Colonic mucosa (tissue), 4 donors: ENCODE data around the gene WFDC1. TPM values are rescaled to one million over a fixed set of nuclear protein-coding genes. Genes with fewer than 3 reads are reported as not detected.

Source experiments
- DNase-seq: peaks from one replicate; pipeline ENCODE4 v3.0.0-alpha.2; 2020
- H3K27ac ChIP-seq: fragments of 200-600 bp; one replicate; pipeline ENCODE4 v1.8.0; 2021
- H3K27me3 ChIP-seq: fragments of 200-600 bp; one replicate; pipeline ENCODE4 v1.8.0; 2021
- H3K36me3 ChIP-seq: fragments of 200-600 bp; one replicate; pipeline ENCODE4 v1.8.0; 2021
- H3K4me1 ChIP-seq: fragments of 200-600 bp; one replicate; pipeline ENCODE4 v1.8.0; 2021; ENCODE audit warnings: mild to moderate bottlenecking
- H3K4me3 ChIP-seq: fragments of 200-600 bp; one replicate; pipeline ENCODE4 v1.8.0; 2021
- H3K9ac ChIP-seq, 2 donors: one replicate each; pipeline ENCODE4 v1.7.0; 2013; ENCODE audit warnings: control low read depth in 2 of 2, low read depth in 2 of 2, low read length in 2 of 2
- H3K9me3 ChIP-seq: fragments of 200-600 bp; one replicate; pipeline ENCODE4 v1.8.0; 2021
- CTCF ChIP-seq: fragments of 200-600 bp; IDR thresholded peaks from one replicate; pipeline ENCODE4 v1.8.0; 2022; ENCODE audit warnings: antibody characterized with exemption, mild to moderate bottlenecking
- intact Hi-C: fragments of 100-400 bp; cut with DNase I; formaldehyde crosslinking; loops from one replicate; pipeline ENCODE4 v1.14.1; 2022
- total RNA-seq, 2 donors: library from RNA; stranded (reverse); fragmentation: NEBNext Ultra II Directional in 1 of 2; extraction: Animal tissue kit (Norgen Biotek cat#: 25700) in 1 of 2; gene quantifications; one replicate each; pipeline ENCODE4 v1.2.1, GENCODE V29; 2021
- donor health status: healthy.
- donor health status: DM: no; HTN: no; CAD: no.
- donor health status: DM: no; HTN: no; CAD: no.

Gene WFDC1
- total RNA-seq, 2 donors from 2014 or later: 4.4 to 17.4 TPM

GRCh38 chr16:84267380-84267779 lies 27.3 kb upstream of the WFDC1 start:
- Histone ChIP-seq H3K27ac (no peak overlapping the region), H3K9ac (no peak overlapping the region), H3K27me3 (no peaks in the 10 kb centered on the region), H3K36me3 (no peaks in the 10 kb centered on the region), H3K4me3 (no peak overlapping the region), H3K4me1 (no peaks in the 10 kb centered on the region), H3K9me3 (no peaks in the 10 kb centered on the region)
- intact Hi-C loops: no loop called here
- no peak for TF ChIP-seq CTCF
- no peak for DNase-seq

- no peak for TF ChIP-seq CTCF
- no peak for DNase-seq
- no peaks in the 10 kb centered on the region for H3K9me3 ChIP-seq
- intact Hi-C loops: no loop called here
- H3K27ac ChIP-seq: no peak overlapping the region
- H3K4me3 ChIP-seq: no peak overlapping the region
- H3K9ac ChIP-seq: no peak overlapping the region
- H3K36me3 ChIP-seq: no peaks in the 10 kb centered on the region
- H3K27me3 ChIP-seq: no peaks in the 10 kb centered on the region
- no peaks in the 10 kb centered on the region for H3K4me1 ChIP-seq
These were observed 26.2 kb upstream of the WFDC1 start for GRCh38 chr16:84268291-84269040.

GRCh38 chr16:84270071-84270470 lies 24.6 kb upstream of the WFDC1 start:
- Histone ChIP-seq H3K36me3 (no peaks in the 10 kb centered on the region), H3K9me3 (no peaks in the 10 kb centered on the region), H3K4me1 (no peaks in the 10 kb centered on the region), H3K27me3 (no peaks in the 10 kb centered on the region), H3K27ac (no peak overlapping the region), H3K9ac (no peak overlapping the region), H3K4me3 (no peak overlapping the region)
- no peak for DNase-seq
- intact Hi-C loops: no loop called here
- no peak for TF ChIP-seq CTCF

- intact Hi-C loops: no loop called here
- no peak overlapping the region for H3K9ac ChIP-seq
- no peaks in the 10 kb centered on the region for H3K36me3 ChIP-seq
- H3K27me3 ChIP-seq: no peaks in the 10 kb centered on the region
- no peak overlapping the region for H3K4me3 ChIP-seq
- no peak overlapping the region for H3K27ac ChIP-seq
- no peak for TF ChIP-seq CTCF
- no peak for DNase-seq
- H3K9me3 ChIP-seq: no peaks in the 10 kb centered on the region
- no peaks in the 10 kb centered on the region for H3K4me1 ChIP-seq
These were observed 24.1 kb upstream of the WFDC1 start for GRCh38 chr16:84270531-84270930.

GRCh38 chr16:84271037-84271436 lies 23.6 kb upstream of the WFDC1 start:
- TF ChIP-seq CTCF: no peak
- H3K4me3 ChIP-seq: no peak overlapping the region
- intact Hi-C loops: no loop called here
- H3K27ac ChIP-seq: no peak overlapping the region
- no peaks in the 10 kb centered on the region for H3K4me1 ChIP-seq
- H3K9ac ChIP-seq: no peak overlapping the region
- no peaks in the 10 kb centered on the region for H3K27me3 ChIP-seq
- H3K9me3 ChIP-seq: no peaks in the 10 kb centered on the region
- H3K36me3 ChIP-seq: no peaks in the 10 kb centered on the region
- DNase-seq: no peak
